ENCODE data around the gene HSBP1L1.
"Not testable (repeated sequence)": the region's sequence is repeated elsewhere in the genome, so short reads cannot be mapped to it uniquely, and the experiment has no call there.

Gene HSBP1L1

GRCh38 chr18:79987566-79987965 lies 23.1 kb downstream of the HSBP1L1 start:
- DNase-seq = no peak

GRCh38 chr18:79988071-79988450 lies 23.6 kb downstream of the HSBP1L1 start:
- DNase-seq = peak; percentile 63

- DNase-seq = peak; percentile 84
Measured at GRCh38 chr18:79988451-79989194, 24.2 kb downstream of the HSBP1L1 start, which contains the start of gene TXNL4A. TSS of gene TXNL4A (minus strand) at chr18:79988563. CDS start at chr18:79988392, 171 bp downstream.

GRCh38 chr18:79989195-79989497 lies 24.7 kb downstream of the HSBP1L1 start:
- DNase-seq = no peak

GRCh38 chr18:79991494-79991893 lies 27.1 kb downstream of the HSBP1L1 start:
- DNase-seq = no peak

- DNase-seq = not testable (repeated sequence)
Measured at GRCh38 chr18:79999701-80000100, 35.3 kb downstream of the HSBP1L1 start.

- DNase-seq = no peak
Measured at GRCh38 chr18:80000877-80001276, 36.4 kb downstream of the HSBP1L1 start.

- DNase-seq = no peak
Measured at GRCh38 chr18:80002468-80002867, 38.0 kb downstream of the HSBP1L1 start.

- DNase-seq = no peak
Measured at GRCh38 chr18:80004600-80005342, 40.3 kb downstream of the HSBP1L1 start.

- DNase-seq = no peak
Measured at GRCh38 chr18:80006724-80007123, 42.3 kb downstream of the HSBP1L1 start.

GRCh38 chr18:80009661-80010550 lies 45.5 kb downstream of the HSBP1L1 start:
- no peak for DNase-seq

- DNase-seq = no peak
Measured at GRCh38 chr18:80010551-80010906, 46.1 kb downstream of the HSBP1L1 start.

- not testable (repeated sequence) for DNase-seq
Measured at GRCh38 chr18:80011496-80012137, 47.2 kb downstream of the HSBP1L1 start.

GRCh38 chr18:80012714-80013113 lies 48.3 kb downstream of the HSBP1L1 start:
- DNase-seq = no peak

All from CD4-positive, alpha-beta T cell treated with Interleukin-21 for 1 hour (primary cell).